GM19463 (cell line): ENCODE results near the gene NCAPH2.

Experiments used
- ATAC-seq: cut with Tn5 transposase; IDR thresholded peaks from one replicate; pipeline ENCODE4 v1.9.1; 2021; ENCODE audit warnings: mild to moderate bottlenecking, moderate library complexity; ENCODE audit not compliant: unreplicated experiment

Gene NCAPH2

GRCh38 chr22:50545522-50546325 lies 37.7 kb downstream of the NCAPH2 start, which contains the start of gene KLHDC7B:
KLHDC7B (plus strand) TSS chr22:50545899; CDS start chr22:50546244, 345 bp downstream.
- ATAC-seq = no peak

DNA sequence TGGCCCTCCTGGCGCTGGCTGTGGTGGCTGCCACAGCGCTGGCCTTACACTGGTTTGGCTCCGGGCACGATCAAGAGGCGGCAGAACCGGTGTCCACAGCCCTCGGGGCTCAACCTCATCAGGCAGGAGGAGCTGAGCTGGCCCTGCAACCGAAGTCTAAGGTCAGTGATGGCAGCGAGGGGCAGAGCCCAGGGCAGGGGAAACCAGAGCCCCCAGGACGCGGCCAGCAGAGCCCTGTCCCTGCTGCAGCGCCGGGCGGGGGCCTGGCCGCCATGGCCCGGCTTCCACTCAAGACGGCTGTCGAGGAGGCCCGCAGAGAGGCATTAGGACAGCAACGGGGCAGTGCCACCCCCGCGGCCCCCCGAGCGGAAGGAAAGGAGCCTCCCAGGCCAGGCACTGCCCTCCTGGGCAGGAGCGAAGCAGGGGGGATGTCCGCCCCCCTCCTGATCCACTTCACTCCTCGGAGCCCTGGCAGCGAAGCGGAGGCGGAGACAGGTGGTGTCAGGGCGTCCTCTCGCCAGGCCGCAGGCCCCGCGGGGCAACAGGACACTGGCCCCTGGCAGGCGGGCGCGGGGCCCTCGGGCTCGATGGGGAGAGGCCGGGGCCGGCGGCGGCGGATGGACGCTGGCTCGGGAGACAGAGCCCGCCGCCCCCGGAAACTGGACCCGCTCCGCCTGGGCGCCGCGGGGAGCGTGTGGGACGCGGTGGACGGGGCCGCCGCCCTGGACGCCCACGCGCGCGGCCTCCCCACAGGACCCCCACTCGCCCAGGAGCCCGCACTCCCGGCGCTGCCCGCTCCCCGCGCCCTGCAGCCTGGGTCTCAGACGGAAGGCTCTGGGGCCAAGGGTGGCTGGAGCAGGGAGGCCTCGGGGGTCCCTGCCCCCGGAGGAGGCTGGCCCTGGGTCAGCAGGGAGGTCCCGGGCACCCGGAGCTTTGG lies 38.6 kb downstream of the NCAPH2 start:
- no peak for ATAC-seq

DNA sequence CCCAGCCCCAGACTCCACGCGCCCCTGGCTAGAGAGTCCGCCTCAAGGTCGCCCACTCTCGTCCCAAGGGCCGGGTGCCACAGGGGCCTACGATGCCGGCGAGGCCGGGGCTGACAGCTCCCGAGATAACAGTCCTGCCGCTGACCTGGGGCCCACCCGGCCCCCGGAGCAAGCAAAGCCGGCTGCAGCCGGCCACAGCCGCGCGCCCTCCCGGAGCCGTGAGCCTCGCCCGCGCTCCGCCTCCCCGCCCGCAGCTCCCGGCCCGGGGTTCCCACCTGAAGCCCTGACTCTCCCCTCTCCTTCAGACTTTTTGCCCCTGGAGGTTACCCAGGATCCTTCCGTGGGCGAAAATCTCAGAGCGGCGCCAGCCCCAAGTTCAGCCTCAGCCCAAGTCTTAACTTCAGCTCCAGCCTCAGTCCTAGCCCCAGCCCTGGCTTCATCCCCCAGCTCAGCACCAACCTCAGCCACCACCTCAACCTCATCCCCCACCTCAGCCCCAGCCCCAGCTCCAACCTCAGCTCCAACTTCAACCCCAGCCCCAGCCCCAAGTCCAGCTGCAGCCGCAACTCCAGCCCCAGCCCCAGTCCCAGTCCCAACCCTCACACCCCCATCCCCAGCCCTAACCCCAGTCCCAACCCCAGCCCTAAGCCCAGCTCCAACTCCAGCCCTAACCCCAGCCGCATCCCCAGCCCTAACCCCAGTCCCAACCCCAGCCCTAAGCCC lies 39.4 kb downstream of the NCAPH2 start:
- ATAC-seq = no peak

DNA sequence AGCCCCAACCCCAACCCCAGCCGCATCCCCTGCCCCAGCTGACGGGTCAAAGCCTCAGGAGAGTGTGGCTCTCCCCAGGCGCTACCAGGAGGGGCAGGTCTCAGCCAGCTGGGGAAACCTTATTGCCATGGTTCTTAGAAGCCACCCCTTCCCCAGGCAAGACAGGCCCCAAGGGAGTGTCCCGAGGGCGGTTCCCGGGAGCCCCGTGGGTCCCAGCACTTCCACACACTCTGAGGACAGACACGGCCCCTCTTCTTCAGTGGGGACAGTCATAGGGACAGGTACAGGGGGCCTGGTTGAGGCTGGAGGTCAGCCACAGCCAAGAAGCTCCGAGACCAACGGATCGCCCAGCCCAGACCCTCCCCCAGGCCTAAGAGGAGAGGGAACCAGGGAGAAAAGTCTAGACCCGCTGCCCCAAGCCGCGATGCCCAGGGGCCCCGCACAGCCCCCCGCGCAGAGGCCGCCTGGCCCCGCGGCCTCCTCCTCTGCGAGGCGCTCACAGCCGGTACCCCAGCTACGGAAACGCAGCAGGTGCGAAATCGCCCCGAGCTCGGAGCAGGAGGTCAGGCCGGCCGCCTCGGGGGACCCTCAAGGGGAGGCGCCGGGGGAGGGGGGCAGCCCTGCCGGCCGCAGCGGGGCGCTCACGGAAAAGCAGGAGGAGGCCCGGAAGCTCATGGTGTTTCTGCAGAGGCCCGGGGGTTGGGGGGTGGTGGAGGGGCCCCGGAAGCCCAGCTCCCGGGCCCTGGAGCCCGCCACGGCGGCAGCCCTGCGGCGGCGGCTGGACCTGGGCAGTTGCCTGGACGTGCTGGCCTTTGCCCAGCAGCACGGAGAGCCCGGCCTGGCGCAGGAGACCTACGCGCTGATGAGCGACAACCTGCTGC lies 40.3 kb downstream of the NCAPH2 start:
- no peak for ATAC-seq

GRCh38 chr22:50548921-50549790 lies 41.1 kb downstream of the NCAPH2 start:
- no peak for ATAC-seq

DNA sequence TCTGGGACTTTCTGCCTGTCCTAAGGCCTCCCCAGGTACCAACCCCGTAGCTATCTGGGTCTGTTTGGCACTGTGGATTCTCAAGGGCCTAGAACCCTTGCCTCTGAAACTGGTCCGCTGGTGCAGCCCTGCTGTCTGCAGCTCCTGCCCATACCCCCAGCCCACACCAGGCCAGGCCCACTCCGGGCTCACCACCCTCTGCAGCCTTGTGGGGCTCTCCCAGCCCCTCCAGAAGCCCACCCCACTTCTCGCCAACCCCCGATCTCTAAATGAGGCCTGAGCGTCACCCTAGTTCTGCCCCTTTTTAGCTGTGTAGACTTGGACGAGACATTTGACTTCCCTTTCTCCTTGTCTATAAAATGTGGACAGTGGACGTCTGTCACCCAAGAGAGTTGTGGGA lies 42.4 kb downstream of the NCAPH2 start:
- ATAC-seq = no peak

- ATAC-seq = no peak
These were observed 43.2 kb downstream of the NCAPH2 start for GRCh38 chr22:50551160-50551752.

DNA sequence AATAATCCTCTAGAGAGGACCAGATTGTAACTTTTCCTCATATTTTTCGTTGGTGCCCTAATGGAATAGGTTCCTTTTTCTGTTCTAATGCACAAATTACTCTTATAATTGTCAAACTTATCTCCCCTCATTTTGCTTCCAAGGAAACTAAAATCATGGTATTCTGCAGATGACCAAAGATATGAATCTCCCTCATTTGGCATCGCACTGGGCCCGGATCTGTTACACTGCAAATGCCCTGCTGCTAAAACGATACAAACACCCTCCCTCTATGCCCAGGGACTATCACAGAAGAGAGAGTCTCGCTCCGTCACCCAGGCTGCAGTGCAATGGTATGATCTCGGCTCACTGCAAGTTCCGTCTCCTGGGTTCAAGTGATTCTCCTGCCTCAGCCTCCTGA lies 45.3 kb downstream of the NCAPH2 start:
- no peak for ATAC-seq

GRCh38 chr22:50556703-50557102 lies 48.7 kb downstream of the NCAPH2 start:
- ATAC-seq = no peak

- ATAC-seq = no peak
These were observed 52.0 kb downstream of the NCAPH2 start for GRCh38 chr22:50560034-50560433.

- ATAC-seq = no peak
These were observed 53.7 kb downstream of the NCAPH2 start for GRCh38 chr22:50561401-50562358.

GRCh38 chr22:50562523-50563412 lies 54.7 kb downstream of the NCAPH2 start, which contains the start of gene SYCE3:
SYCE3 (minus strand) TSS chr22:50562919; CDS start chr22:50556405, 6,514 bp downstream.
- peak; percentile 92 for ATAC-seq

DNA sequence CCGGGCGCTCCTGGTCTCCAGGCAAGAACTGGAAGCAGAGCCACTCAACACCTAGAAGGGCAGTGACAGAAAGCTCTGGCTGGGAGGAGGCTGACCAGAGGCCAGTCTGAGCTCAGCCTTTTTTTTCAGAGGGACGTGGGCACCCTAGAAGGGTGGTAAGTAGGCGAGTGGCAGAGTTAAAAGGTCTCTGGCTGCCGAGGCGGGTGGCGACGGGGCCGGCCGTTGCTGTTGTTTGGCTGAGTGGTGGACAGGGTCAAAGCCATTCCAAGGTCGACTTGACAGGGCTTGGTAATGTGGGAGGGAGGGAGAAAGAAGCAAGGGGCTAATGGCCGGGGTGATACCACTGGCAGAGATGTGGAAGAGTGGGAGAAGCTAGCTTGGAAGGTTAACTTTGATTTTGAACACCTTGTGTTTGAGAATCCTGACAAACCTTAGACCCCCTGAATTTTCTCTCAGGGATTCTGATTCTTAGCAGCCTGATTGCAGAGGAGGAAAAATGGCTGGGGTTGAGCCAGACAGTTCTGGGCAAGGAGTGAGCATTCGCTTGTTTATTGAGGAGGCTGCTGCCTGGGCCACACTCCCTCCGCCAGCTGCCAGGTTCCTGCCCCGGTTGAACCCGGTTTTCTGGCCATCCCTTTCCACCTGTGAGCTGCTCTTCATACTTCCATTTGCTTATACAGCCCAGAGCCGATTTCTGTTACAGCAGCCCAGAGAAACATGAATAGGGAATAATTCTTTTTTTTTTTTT lies 55.6 kb downstream of the NCAPH2 start:
- no peak for ATAC-seq

DNA sequence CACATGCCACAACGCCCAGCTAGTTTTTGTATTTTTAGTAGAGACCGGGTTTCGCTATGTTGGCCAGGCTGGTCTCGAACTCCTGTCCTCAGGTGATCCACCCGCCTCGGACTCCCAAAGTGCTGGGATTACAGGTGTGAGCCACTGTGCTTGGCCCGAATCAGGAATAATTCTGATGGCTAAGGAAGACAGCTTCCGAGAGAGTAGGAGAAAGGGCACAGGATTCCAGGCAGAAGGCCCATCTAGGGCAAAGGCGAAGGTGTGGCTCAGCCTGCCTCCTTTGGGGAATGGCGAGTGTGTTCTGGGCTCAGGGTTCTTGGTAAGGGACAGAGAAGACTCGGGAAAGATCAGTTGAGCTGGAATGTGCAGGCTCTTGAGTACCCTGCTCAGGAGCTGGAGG lies 56.3 kb downstream of the NCAPH2 start:
- no peak for ATAC-seq

GRCh38 chr22:50567721-50568252 lies 59.8 kb downstream of the NCAPH2 start:
- ATAC-seq = no peak

- ATAC-seq = no peak
These were observed 60.6 kb downstream of the NCAPH2 start for GRCh38 chr22:50568626-50569025.
